HG03045 (cell line): Measurements from ENCODE around the gene DHDH.

Experiments
- ATAC-seq: cut with Tn5 transposase; IDR thresholded peaks from one replicate; pipeline ENCODE4 v1.9.1; 2021; ENCODE audit warnings: mild to moderate bottlenecking, moderate library complexity; ENCODE audit not compliant: unreplicated experiment

DHDH gene

DNA sequence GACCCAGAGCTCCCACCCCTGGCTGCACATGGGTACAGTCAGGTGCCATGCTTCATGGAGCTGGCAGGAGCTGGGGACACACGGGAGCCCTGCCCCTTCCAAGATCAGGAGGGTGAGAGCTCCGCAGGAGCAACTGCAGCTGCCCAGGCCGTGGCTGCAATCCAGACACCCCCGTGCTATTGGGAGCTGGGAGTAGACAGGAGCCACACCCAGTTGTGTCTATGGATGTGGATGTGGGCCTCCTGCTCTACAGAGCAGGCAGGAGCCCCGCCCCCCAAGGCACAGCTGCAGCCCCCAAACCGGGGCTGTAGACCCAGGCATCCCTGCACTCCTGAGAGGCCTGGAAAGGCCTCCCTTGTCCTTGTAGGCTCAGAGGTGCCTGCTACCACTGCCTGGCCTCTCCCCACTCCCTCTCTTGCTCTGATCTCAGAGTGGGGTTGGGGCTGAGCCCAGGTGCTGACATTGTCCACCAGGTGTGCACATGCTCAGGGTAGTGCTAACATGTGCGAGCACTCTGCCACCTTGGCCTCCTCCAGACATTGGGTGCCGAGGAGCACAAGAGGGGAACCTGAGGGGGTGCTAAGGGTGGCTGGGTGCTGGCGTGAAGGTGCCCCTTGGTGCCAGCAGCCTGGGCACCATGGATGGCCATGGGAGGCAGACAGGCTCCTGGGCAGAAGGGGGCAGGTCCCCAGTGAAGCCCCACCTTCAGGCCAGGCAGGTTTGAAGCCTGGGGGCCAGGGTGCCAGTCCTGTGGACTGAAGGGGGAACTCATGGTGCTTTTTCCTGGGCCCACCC is 13.2 kb downstream of the DHDH start:
- no peak for ATAC-seq

DNA sequence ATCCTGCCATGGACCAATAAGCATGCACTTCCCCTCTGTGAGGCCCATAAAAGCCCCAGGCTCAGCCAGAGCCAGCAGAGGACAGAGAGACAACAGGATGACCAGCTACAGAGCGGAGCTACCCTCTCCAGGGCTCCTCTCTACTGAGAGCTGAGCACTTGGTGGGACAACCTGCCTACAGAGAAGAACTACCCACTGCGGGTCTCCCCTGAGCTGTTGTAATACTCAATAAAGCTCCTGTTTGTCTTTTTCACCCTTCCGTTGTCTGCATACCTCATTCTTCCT is 13.7 kb downstream of the DHDH start:
- no peak for ATAC-seq

DNA sequence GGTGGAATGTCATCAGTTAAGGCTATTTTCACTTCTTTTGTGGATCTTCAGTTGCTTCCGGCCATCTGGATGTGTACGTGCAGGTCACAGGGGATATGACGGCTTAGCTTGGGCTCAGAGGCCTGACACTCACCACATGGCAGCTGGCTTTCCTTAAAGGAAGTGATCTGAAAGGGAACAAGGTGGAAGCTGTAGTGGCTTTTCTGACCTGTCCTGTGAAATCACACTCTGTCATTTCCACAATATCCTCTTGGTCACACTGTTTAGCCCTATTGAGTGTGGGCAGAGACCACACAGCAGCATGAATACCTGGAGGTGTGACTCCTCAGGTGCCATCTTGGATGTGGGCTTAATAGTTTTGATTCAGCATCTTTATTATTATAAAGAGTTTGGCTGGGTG is 16.7 kb downstream of the DHDH start:
- ATAC-seq: no peak

DNA sequence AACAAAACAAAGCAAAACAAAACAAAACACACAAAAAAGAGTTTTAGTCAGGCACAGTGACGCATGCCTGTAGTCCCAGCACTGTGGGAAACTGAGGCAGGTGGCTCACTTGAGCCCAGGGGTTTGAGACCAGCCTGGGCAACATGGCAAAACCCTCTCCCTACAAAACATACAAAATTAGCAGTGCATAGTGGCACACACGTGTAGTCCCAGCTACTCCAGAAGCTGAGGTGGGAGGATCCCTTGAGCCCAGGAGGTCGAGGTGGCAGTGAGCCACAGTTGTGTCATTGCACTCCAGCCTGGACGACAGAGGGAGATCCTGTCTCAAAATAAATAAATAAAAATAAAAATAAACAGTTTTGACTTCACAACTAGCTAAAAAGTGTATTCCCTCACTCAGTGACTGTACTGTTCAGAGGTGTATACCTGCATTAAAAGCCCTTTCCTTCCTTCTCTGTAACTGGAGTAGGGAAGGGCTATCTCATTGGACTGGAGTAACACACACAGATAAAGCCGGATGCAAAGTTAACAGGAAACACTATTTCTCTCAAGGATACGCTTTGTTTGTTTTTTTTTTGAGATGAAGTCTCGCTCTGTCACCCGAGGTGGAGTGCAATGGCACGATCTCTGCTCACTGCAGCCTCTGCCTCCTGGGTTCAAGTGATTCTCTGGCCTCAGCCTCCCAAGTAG is 17.5 kb downstream of the DHDH start:
- ATAC-seq: no peak

DNA sequence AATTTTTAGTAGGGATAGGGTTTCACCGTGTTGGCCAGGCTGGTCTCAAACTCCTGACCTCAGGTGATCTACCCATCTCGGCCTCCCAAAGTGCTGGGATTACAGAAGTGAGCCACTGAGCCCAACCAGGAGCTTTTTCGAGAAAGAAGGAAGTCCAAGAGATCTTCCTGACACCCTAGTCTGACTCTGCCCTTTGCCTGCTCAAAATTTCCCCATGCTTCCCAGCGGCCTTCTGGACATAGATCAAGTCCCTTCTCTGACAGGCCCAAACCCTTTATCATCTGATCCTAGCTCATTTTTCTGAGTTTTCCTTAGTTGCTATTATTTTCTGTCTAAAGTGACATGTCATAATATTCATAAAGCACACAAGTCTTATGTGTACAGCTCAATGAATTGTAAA is 19.6 kb downstream of the DHDH start:
- no peak for ATAC-seq

DNA sequence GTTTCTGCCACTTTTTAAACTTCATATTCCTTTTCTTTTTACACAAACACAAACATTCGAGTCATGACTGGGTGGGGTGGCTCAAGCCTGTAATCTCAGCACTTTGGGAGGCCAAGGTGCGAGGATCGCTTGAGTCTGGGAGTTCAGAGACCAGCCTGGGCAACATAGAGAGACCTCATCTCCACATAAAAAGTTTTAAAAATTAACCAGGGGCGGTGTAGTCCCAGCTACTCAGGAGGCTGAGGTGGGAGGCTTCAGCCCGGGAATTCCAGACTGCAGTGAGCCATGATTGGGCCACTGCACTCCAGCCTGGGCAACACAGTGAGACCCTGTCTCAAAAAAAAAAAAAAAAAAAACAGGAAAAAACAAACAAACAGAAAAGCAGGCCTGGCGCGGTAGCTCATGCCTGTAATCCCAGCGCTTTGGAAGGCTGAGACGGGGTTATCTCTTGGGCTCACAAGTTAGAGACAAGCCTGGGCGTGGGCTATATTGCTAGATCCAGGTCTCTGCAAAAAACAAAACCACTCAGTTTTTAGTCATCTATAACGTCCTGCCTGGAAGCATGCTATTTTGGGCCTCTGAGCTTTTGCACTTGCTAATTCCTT is 20.6 kb downstream of the DHDH start:
- no peak for ATAC-seq

DNA sequence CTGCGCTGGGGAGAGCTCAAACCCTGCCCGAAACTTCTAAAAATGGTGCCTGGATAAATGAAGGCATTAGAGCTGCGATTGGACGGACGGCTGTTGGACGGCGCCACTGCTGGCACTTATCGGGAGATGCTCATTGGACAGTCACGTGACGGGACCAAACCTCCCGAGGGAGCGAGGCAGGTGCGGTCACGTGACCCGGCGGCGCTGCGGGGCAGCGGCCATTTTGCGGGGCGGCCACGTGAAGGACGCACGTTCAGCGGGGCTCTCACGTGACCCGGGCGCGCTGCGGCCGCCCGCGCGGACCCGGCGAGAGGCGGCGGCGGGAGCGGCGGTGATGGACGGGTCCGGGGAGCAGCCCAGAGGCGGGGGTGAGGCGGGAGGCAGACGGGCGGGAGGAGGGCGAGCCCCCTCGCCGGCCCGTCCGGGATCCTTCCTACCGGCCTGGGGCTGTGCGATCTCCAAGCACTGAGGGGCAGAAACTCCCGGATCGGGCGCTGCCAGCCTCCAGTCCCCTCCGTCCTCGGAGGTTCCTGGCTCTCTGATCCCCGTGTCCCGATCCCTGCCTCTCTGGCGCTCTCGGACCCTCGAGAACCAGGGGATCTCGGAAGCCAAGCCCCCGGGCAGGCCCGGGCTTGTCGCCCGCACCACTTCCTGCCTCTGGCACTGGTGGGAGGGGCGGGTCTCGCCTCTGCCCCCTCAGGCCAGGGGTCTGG is 21.3 kb downstream of the DHDH start, which contains the start of gene BAX:
Gene BAX, plus strand, starts transcription at position 281 of the 713 bp plus-strand sequence. Its CDS starts 54 bp downstream, at position 335.
- ATAC-seq: peak; percentile 85

DNA sequence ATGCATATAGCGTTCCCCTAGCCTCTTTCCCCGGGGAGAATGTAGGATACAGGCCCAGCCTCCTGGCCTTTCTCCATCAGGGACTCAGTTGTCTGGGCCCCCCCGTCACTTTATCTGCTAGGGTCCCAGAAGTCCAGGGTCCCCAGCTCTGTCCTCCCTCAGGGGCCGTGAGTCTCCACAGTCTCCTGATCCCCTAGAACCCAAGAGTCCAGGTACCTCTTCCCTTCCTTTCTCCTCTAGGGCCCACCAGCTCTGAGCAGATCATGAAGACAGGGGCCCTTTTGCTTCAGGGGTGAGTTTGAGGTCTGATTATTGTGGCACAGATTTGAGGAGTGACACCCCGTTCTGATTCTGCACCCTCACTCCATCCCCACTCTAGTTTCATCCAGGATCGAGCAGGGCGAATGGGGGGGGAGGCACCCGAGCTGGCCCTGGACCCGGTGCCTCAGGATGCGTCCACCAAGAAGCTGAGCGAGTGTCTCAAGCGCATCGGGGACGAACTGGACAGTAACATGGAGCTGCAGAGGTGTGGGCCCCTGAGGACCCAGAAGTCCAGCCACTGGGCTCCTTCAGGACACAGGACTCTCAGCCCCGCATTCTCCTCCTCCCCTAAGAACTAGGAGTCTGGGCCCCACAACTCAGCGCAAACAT is 21.9 kb downstream of the DHDH start:
- ATAC-seq: no peak

DNA sequence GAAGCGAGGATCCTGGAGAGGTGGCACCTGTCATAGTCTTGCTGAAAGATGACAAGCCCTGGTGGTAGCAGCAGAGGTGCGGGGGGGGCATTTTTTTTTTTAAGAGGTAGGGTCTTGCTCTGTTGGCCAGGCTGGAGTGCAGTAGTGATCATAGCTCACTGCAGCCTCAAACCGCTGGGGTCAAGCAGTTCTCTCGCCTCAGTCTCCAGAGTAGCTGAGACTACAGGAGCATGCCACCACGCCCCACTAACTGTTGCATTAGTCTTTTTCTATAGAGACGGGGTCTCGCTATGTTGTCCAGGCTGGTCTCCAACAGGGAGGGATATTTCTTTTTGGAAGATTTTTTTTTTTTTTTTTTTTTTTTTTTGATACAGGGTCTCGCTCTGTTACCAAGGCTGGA is 24.5 kb downstream of the DHDH start:
- ATAC-seq: no peak

DNA sequence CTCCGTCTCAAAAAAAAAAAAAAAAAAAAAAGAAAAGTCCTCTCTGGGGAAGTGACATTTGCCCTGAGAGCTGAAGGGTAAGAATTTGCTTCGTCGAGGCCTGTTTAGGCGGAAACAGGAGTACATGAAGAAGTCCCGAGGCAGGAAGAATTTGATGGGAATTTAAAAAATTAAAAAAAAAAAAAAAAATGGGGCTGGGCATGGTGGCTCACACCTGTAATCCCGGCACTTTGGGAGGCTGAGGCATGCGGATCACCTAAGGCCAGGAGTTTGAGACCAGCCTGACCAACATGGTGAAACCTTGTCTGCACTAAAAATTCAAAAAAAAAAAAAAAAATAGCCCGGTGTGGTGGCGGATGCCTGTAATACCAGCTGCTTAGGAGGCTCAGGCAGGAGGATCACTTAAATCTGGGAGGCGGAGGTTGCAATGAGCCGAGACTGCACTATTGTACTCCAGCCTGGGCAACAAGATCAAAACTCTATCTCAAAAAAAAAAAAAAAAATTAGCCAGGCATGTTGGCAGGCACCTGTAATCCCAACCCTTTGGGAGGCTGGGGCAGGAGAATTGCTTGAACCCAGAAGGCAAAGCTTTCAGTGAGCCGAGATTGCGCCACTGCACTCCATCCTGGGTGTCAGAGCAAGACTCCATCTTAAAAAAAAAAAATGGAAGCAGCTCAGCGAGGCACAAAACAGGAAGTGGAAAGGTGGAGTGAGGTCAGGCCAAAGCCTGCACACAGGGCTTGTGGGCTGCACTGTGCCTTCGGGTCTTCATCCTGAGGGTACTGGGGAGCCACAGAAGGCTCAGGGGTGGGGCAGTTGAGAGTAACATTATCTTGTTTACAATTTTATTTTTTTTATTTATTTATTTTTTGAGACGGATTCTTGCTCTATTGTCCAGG is 26.1 kb downstream of the DHDH start:
- no peak for ATAC-seq

DNA sequence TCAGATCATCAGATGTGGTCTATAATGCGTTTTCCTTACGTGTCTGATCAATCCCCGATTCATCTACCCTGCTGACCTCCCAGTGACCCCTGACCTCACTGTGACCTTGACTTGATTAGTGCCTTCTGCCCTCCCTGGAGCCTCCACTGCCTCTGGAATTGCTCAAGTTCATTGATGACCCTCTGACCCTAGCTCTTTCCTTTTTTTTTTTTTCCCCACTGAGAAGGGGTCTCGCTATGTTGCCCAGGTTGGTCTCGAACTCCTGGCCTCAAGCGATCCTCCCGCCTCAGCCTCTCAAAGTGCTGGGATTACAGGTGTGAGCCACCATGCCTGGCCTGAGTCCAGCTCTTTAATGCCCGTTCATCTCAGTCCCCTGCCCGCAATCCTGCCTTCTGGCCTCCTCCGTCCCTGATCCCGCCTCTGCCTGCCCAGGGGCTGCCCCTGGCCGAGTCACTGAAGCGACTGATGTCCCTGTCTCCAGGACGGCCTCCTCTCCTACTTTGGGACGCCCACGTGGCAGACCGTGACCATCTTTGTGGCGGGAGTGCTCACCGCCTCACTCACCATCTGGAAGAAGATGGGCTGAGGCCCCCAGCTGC is 27.7 kb downstream of the DHDH start:
- no peak for ATAC-seq

DNA sequence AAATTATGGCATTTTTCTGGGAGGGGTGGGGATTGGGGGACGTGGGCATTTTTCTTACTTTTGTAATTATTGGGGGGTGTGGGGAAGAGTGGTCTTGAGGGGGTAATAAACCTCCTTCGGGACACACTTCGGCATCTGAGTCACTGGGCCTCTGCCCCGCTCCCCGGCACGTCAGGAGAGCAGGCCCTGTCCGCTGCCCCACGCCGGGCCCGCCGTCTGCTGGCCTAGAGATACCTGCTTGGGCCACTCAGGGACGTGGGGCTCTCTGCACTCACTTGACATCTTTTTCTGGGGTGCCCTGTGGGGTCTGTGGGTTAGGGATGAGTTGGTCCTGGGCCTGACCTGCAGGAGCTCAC is 28.2 kb downstream of the DHDH start:
- ATAC-seq: no peak

DNA sequence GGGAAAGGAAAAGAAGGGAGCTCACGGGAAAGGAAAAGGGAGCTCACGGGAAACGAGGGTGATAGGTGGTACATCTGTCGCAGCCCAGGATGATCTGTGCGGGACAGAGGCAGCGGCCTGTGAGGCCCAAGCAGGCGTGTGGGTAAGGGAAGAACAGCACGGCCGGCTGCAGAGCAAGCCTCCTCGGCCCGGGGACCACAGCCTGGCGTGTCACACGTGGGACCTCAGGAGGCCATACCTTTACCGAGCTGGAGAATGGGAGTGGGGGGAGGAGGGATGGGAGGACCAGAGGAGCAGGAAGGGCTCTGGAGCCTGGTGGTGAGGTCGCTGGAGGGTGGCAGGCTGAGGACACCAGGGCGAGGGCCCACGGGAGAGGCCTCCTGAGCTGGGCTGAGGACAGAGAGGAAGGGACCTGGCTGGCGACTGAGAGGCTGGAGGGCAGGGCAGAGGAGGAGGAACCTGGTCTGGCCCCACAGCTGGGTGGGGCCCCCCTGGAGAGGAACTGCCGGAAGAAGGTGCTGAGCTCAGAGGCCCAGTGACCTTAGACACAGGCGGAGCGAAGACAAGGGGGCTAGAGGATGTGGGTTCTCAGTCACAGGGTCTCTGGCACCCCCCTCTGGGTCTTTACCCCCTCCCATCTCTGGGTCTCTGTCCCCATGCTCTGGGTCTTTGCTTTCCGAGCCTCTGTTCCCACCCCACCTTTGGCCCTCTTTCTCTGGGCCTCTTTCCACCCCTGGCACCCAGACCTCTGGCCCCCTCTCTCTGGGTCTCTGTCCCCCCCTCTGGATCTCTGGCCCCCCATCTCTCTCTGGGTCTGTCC is 28.7 kb downstream of the DHDH start:
- ATAC-seq: peak; percentile 22

DNA sequence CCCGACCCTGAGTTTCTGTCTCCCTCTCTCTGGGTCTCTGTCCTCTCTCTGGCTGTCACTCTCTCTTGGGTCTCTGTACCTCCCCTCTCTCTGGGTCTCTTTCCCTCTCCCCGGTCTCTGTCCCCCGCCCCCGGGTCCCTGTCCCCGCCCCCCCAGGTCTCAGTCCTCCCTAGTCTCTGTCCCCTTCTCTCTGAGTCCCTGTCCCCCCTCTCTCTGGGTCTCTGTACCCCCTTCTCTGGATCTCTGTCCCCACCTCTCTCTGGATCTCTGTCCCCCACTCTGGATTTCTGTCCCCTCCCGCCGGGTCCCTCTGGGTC is 29.3 kb downstream of the DHDH start:
- ATAC-seq: no peak

DNA sequence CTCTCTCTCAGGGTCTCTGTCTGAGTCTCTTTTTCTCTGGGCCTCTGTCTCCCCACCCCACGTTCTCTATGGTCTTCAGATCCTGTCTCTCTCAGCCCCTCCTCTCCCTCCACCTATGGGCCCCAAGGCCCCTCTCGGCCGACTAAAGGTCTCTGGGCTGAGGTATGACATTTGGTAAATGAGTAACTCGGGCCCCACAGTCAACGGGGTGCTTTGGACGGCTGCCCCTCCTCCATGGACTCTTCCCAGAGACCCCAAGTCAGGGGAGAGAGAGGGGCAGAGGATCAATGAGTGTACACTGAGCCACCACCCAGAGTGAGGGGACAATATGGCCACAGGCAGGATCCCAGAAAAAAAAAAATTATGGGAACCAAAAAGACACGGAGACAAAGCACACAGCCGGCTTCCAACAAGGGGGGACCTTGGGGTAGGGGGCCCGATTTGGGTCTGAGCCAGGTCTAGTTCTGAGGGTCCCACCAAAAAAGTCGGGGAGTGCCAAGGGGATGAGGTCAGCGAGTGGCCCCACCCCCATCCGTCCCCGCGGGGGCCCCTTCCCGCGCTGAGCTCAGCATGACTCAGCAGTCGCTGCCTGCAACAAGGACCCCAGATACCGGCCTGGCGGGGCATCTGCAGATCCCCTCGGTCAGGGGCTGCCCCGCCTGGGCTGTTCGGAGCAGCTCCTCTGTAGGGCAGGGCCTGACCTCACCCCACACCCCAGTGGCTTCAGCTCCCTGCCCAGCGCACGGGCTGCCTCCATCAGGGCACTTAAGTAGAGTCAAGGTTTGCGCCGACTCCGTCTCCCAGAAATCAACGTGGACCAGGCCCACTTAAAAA is 30.1 kb downstream of the DHDH start:
- no peak for ATAC-seq

DNA sequence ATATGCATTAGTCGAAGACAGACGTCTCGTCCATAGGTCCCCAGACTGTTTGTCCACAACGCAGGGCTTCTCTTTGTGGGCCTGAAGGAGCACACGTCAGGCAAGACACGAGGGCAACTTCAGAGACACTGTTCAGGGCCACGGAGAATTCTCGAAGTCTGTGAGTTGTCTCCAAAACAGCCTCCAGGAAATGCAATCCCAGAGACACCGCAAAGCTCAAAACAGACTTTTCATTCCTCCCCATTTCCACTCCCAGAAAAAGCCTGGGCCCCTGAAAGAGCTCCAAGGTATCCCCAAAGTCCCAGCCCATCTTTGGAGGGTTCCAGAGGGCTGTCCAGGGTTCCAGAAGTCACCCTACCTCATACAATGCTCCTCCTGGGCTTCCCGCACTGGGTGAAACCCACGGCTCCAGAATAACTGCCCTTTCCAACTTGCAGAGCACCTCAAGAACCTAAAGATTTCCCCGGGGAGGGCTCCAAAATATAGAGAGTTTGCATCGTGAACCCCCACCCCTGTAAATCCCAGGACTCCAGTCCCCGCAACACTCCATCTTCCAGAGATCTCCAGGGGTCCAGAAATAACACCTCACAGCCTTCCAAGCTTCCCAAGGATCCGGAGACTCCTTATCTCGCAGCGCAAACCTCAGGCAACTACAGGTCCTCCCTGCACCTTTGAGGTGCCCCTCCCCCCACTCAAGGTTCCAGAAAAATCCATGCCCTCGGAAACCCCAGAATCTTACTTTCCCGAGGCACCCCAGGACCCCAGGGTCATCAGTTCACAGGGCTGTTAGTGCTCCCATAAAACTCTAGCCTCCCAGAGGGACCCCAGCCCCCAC is 30.9 kb downstream of the DHDH start:
- ATAC-seq: no peak

DNA sequence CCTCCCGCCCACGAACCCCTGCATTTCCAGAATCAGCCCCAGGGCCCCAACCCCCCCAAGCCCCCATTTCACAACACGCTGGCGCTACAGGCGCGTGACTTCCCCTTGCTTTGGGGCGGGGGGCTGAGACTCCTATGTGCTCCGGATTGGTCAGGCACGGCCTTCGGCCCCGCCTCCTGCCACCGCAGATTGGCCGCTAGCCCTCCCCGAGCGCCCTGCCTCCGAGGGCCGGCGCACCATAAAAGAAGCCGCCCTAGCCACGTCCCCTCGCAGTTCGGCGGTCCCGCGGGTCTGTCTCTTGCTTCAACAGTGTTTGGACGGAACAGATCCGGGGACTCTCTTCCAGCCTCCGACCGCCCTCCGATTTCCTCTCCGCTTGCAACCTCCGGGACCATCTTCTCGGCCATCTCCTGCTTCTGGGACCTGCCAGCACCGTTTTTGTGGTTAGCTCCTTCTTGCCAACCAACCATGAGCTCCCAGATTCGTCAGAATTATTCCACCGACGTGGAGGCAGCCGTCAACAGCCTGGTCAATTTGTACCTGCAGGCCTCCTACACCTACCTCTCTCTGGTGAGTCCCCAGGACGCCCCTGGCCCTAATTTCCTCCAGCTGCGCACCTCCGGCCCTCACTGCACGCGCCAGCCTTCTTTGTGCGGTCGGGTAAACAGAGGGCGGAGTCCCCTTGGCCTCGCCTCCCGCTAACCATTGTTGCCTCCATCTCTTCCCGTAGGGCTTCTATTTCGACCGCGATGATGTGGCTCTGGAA is 31.7 kb downstream of the DHDH start, which contains the start of gene FTL:
Gene FTL, plus strand, starts transcription at position 270 of the 766 bp plus-strand sequence. Its CDS starts 199 bp downstream, at position 469.
- peak; percentile 64 for ATAC-seq
